ENCODE data around the gene TPRG1L.

TPRG1L gene

GRCh38 chr1:3630914-3631313, 6.1 kb downstream of the TPRG1L start:
- Histone ChIP-seq H3K27me3 (ENCODE audit: control insufficient read depth in 1 of 2, insufficient read depth in 2 of 2, low read length in 2 of 2) (no peaks in the 10 kb centered on the region), H3K4me3 (ENCODE audit: low read length in 2 of 2) (no peak overlapping the region), H3K9me3 (ENCODE audit: control insufficient read depth in 2 of 2, low read length in 2 of 2) (no peaks in the 10 kb centered on the region), H3K4me1 (ENCODE audit: control insufficient read depth, insufficient read depth, low read length) (peaks cover 3% of the 10 kb centered on the region), H3K36me3 (ENCODE audit: control insufficient read depth in 2 of 2, insufficient read depth in 2 of 2, low read length in 2 of 2) (peaks cover 50 to 66% of the 10 kb centered on the region in 2 donors), H3K9ac (ENCODE audit: low read length in 2 of 2) (no peak overlapping the region), H3K27ac (ENCODE audit: low read length) (no peak overlapping the region)

GRCh38 chr1:3631320-3632260, 6.8 kb downstream of the TPRG1L start:
- Histone ChIP-seq H3K27me3 (ENCODE audit: control insufficient read depth in 1 of 2, insufficient read depth in 2 of 2, low read length in 2 of 2) (no peaks in the 10 kb centered on the region), H3K9me3 (ENCODE audit: control insufficient read depth in 2 of 2, low read length in 2 of 2) (no peaks in the 10 kb centered on the region), H3K9ac (ENCODE audit: low read length in 2 of 2) (no peak overlapping the region), H3K36me3 (ENCODE audit: control insufficient read depth in 2 of 2, insufficient read depth in 2 of 2, low read length in 2 of 2) (peaks cover 54 to 72% of the 10 kb centered on the region in 2 donors), H3K4me3 (ENCODE audit: low read length in 2 of 2) (no peak overlapping the region), H3K27ac (ENCODE audit: low read length) (no peak overlapping the region), H3K4me1 (ENCODE audit: control insufficient read depth, insufficient read depth, low read length) (no peaks in the 10 kb centered on the region)

- H3K27ac ChIP-seq (ENCODE audit: low read length), result no peak overlapping the region
- no peak overlapping the region for H3K9ac ChIP-seq (ENCODE audit: low read length in 2 of 2)
- H3K4me3 ChIP-seq (ENCODE audit: low read length in 2 of 2), result no peak overlapping the region
- no peaks in the 10 kb centered on the region for H3K4me1 ChIP-seq (ENCODE audit: control insufficient read depth, insufficient read depth, low read length)
- H3K9me3 ChIP-seq (ENCODE audit: control insufficient read depth in 2 of 2, low read length in 2 of 2), result no peaks in the 10 kb centered on the region
- no peaks in the 10 kb centered on the region for H3K27me3 ChIP-seq (ENCODE audit: control insufficient read depth in 1 of 2, insufficient read depth in 2 of 2, low read length in 2 of 2)
- peaks cover 61 to 78% of the 10 kb centered on the region in 2 donors for H3K36me3 ChIP-seq (ENCODE audit: control insufficient read depth in 2 of 2, insufficient read depth in 2 of 2, low read length in 2 of 2)
Measured at GRCh38 chr1:3632298-3632697, 7.5 kb downstream of the TPRG1L start.

GRCh38 chr1:3632716-3633343, 8.0 kb downstream of the TPRG1L start:
- peaks cover 58 to 76% of the 10 kb centered on the region in 2 donors for H3K36me3 ChIP-seq (ENCODE audit: control insufficient read depth in 2 of 2, insufficient read depth in 2 of 2, low read length in 2 of 2)
- H3K27me3 ChIP-seq (ENCODE audit: control insufficient read depth in 1 of 2, insufficient read depth in 2 of 2, low read length in 2 of 2), result no peaks in the 10 kb centered on the region
- no peak overlapping the region for H3K4me3 ChIP-seq (ENCODE audit: low read length in 2 of 2)
- H3K27ac ChIP-seq (ENCODE audit: low read length), result no peak overlapping the region
- H3K4me1 ChIP-seq (ENCODE audit: control insufficient read depth, insufficient read depth, low read length), result no peaks in the 10 kb centered on the region
- H3K9ac ChIP-seq (ENCODE audit: low read length in 2 of 2), result no peak overlapping the region
- H3K9me3 ChIP-seq (ENCODE audit: control insufficient read depth in 2 of 2, low read length in 2 of 2), result no peaks in the 10 kb centered on the region

GRCh38 chr1:3633344-3634058, 8.7 kb downstream of the TPRG1L start:
- Histone ChIP-seq H3K9ac (ENCODE audit: low read length in 2 of 2) (no peak overlapping the region), H3K27me3 (ENCODE audit: control insufficient read depth in 1 of 2, insufficient read depth in 2 of 2, low read length in 2 of 2) (no peaks in the 10 kb centered on the region), H3K4me3 (ENCODE audit: low read length in 2 of 2) (no peak overlapping the region), H3K27ac (ENCODE audit: low read length) (no peak overlapping the region), H3K36me3 (ENCODE audit: control insufficient read depth in 2 of 2, insufficient read depth in 2 of 2, low read length in 2 of 2) (peaks cover 57 to 73% of the 10 kb centered on the region in 2 donors), H3K9me3 (ENCODE audit: control insufficient read depth in 2 of 2, low read length in 2 of 2) (no peaks in the 10 kb centered on the region), H3K4me1 (ENCODE audit: control insufficient read depth, insufficient read depth, low read length) (no peaks in the 10 kb centered on the region)

- Histone ChIP-seq H3K9me3 (ENCODE audit: control insufficient read depth in 2 of 2, low read length in 2 of 2) (no peaks in the 10 kb centered on the region), H3K4me1 (ENCODE audit: control insufficient read depth, insufficient read depth, low read length) (no peaks in the 10 kb centered on the region), H3K27me3 (ENCODE audit: control insufficient read depth in 1 of 2, insufficient read depth in 2 of 2, low read length in 2 of 2) (no peaks in the 10 kb centered on the region), H3K27ac (ENCODE audit: low read length) (no peak overlapping the region), H3K36me3 (ENCODE audit: control insufficient read depth in 2 of 2, insufficient read depth in 2 of 2, low read length in 2 of 2) (peaks cover 56 to 70% of the 10 kb centered on the region in 2 donors), H3K9ac (ENCODE audit: low read length in 2 of 2) (no peak overlapping the region), H3K4me3 (ENCODE audit: low read length in 2 of 2) (no peak overlapping the region)
Measured at GRCh38 chr1:3634059-3634800, 9.4 kb downstream of the TPRG1L start.

- no peak overlapping the region for H3K4me3 ChIP-seq (ENCODE audit: low read length in 2 of 2)
- H3K27ac ChIP-seq (ENCODE audit: low read length), result no peak overlapping the region
- H3K27me3 ChIP-seq (ENCODE audit: control insufficient read depth in 1 of 2, insufficient read depth in 2 of 2, low read length in 2 of 2), result no peaks in the 10 kb centered on the region
- peaks cover 56 to 63% of the 10 kb centered on the region in 2 donors for H3K36me3 ChIP-seq (ENCODE audit: control insufficient read depth in 2 of 2, insufficient read depth in 2 of 2, low read length in 2 of 2)
- no peaks in the 10 kb centered on the region for H3K9me3 ChIP-seq (ENCODE audit: control insufficient read depth in 2 of 2, low read length in 2 of 2)
- no peaks in the 10 kb centered on the region for H3K4me1 ChIP-seq (ENCODE audit: control insufficient read depth, insufficient read depth, low read length)
- no peak overlapping the region for H3K9ac ChIP-seq (ENCODE audit: low read length in 2 of 2)
Measured at GRCh38 chr1:3636080-3636479, 11.3 kb downstream of the TPRG1L start.

- peaks cover 59 to 64% of the 10 kb centered on the region in 2 donors for H3K36me3 ChIP-seq (ENCODE audit: control insufficient read depth in 2 of 2, insufficient read depth in 2 of 2, low read length in 2 of 2)
Measured at GRCh38 chr1:3636531-3636930, 11.7 kb downstream of the TPRG1L start.

GRCh38 chr1:3638027-3638426, 13.2 kb downstream of the TPRG1L start:
- no peaks in the 10 kb centered on the region for H3K4me1 ChIP-seq (ENCODE audit: control insufficient read depth, insufficient read depth, low read length)
- no peaks in the 10 kb centered on the region for H3K27me3 ChIP-seq (ENCODE audit: control insufficient read depth in 1 of 2, insufficient read depth in 2 of 2, low read length in 2 of 2)
- peaks cover 50 to 58% of the 10 kb centered on the region in 2 donors for H3K36me3 ChIP-seq (ENCODE audit: control insufficient read depth in 2 of 2, insufficient read depth in 2 of 2, low read length in 2 of 2)
- H3K9me3 ChIP-seq (ENCODE audit: control insufficient read depth in 2 of 2, low read length in 2 of 2), result no peaks in the 10 kb centered on the region
- no peak overlapping the region for H3K9ac ChIP-seq (ENCODE audit: low read length in 2 of 2)
- H3K4me3 ChIP-seq (ENCODE audit: low read length in 2 of 2), result no peak overlapping the region
- H3K27ac ChIP-seq (ENCODE audit: low read length), result no peak overlapping the region

More at GRCh38 chr1:3636531-3636930, 11.7 kb downstream of the TPRG1L start:
- Histone ChIP-seq H3K4me1 (ENCODE audit: control insufficient read depth, insufficient read depth, low read length) (no peaks in the 10 kb centered on the region), H3K27ac (ENCODE audit: low read length) (no peak overlapping the region), H3K4me3 (ENCODE audit: low read length in 2 of 2) (no peak overlapping the region), H3K27me3 (ENCODE audit: control insufficient read depth in 1 of 2, insufficient read depth in 2 of 2, low read length in 2 of 2) (no peaks in the 10 kb centered on the region), H3K9ac (ENCODE audit: low read length in 2 of 2) (no peak overlapping the region), H3K9me3 (ENCODE audit: control insufficient read depth in 2 of 2, low read length in 2 of 2) (no peaks in the 10 kb centered on the region)

- Histone ChIP-seq H3K4me3 (ENCODE audit: low read length in 2 of 2) (no peak overlapping the region), H3K27ac (ENCODE audit: low read length) (no peak overlapping the region), H3K4me1 (ENCODE audit: control insufficient read depth, insufficient read depth, low read length) (no peaks in the 10 kb centered on the region), H3K9me3 (ENCODE audit: control insufficient read depth in 2 of 2, low read length in 2 of 2) (no peaks in the 10 kb centered on the region), H3K9ac (ENCODE audit: low read length in 2 of 2) (no peak overlapping the region), H3K36me3 (ENCODE audit: control insufficient read depth in 2 of 2, insufficient read depth in 2 of 2, low read length in 2 of 2) (peaks cover 45 to 53% of the 10 kb centered on the region in 2 donors), H3K27me3 (ENCODE audit: control insufficient read depth in 1 of 2, insufficient read depth in 2 of 2, low read length in 2 of 2) (no peaks in the 10 kb centered on the region)
Measured at GRCh38 chr1:3638676-3639075, 13.9 kb downstream of the TPRG1L start.
